ENCODE results near the gene MRPL34. TPM values are rescaled to one million over a fixed set of nuclear protein-coding genes. Genes with fewer than 3 reads are reported as not detected.

The MRPL34 gene
- total RNA-seq, 4 donors from 2014 or later, result 117 to 211 (median 135) TPM

GRCh38 chr19:17332360-17332676 is 26.6 kb downstream of the MRPL34 start:
- no peak for TF ChIP-seq CTCF (IDR thresholded peaks at IDR 0.05; ENCODE audit: low read depth)

GRCh38 chr19:17332677-17333581 is 27.3 kb downstream of the MRPL34 start:
- no peak for TF ChIP-seq CTCF (IDR thresholded peaks at IDR 0.05; ENCODE audit: low read depth)

DNA sequence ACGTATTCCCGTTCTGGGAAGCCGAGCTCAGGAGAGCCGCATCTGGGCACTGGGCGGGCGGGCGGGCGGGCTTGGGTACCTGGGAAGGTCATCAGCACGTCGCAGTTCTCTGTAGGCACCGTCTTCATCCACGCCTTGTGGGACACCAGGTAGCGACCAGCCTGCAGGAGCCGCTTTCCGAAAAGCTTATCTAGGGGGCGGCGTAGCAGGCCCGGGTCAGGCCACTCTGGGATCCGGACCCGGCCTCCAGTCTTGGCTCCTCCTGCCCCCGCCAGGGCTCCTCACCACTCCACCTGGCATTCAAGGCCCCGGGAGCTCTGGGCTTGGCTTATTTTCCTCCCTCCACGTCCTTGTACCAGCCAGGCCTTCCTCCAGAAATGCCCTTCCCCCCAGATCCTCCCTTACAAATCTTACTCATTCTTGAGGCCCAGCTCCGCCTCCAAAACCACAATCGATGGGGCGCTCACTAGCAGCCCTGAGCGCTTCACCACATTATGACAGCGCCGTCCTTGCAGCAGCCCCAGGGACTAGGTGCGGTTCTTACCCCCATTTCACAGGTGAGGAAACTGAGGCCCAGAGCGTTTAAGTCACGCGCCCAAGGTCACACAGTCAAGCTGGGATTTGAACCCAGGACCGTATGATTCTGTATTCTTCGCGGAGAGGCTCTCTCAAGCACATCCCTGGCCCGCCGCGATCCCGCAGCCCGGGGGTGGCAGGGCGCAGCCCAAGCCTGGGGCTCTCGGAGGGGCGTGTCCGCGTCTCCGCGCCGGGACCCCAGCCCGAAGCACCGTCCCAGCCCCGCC is 28.1 kb downstream of the MRPL34 start:
- TF ChIP-seq CTCF (IDR thresholded peaks at IDR 0.05; ENCODE audit: low read depth), result no peak

GRCh38 chr19:17334414-17335409 is 29.0 kb downstream of the MRPL34 start, which contains the start of gene ANO8:
TSS of gene ANO8 (minus strand) at chr19:17334855. CDS start at chr19:17334670, 185 bp downstream.
- TF ChIP-seq CTCF (IDR thresholded peaks at IDR 0.05; ENCODE audit: low read depth), result no peak

DNA sequence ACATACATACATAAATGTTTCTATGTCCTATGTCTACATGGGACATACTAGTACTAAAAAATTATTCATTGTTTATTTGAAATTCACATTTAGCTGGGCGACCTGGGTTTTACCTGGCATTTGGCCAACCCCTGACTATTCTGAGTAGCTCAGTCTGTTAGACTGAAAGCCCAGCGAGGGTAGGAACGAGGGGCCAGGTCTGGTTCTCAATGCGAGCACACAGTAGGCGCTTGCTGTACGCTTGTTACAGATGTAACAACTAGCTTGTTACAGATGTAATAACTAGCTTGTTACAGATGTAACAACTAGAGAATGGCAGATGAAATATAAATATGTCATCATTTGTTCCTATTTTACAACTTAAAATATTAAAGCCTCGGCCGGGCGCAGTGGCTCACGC is 29.9 kb downstream of the MRPL34 start:
- TF ChIP-seq CTCF (IDR thresholded peaks at IDR 0.05; ENCODE audit: low read depth), result no peak

- TF ChIP-seq CTCF (IDR thresholded peaks at IDR 0.05; ENCODE audit: low read depth), result no peak
Measured at GRCh38 chr19:17336872-17337674, 31.4 kb downstream of the MRPL34 start, which contains the start of gene GTPBP3. TSS of gene GTPBP3 (plus strand) at chr19:17337553. CDS start at chr19:17337612, 59 bp downstream.
